Right hindlimb (tissue), 1 donor: ENCODE results near the gene CACTIN.
A peak's percentile ranks its signal among the peaks of the same experiment; 100 is the strongest.

Source experiments
- DNase-seq: peaks from one replicate; pipeline ENCODE4 v3.0.0-alpha.2; 2018

Gene CACTIN

DNA sequence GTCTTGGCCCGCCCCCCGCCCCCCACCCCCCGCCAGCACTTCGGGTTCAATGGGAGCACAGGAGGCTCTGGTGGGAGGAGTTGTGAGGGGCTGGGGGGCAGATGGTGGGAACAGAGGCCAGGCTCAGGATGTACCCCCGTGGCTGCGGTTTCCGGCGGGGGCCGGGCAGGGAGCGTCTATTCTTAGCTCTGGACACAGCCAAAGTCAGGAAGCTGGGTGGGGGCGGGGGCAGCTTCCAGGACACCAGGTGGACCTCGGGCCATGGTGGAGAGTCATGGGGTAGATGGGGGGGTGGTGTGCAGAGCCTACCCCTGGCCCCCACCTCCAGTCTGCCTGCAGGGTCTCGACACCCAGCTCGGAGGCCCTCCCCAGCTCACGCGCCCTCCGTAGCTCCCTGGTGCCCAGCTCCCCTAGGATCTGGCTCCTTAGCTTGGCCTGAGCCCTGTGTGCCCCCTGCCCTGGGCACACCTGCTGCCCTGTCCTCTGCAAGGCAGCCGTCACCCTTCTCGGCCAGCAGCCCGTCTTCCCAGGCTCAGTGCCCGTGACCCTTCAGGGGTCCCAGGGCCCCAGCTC, 17.8 kb downstream of the CACTIN start:
- peak; percentile 62 for DNase-seq

GRCh38 chr19:3608079-3608641, 18.4 kb downstream of the CACTIN start:
- no peak for DNase-seq

GRCh38 chr19:3607303-3608078, 19.1 kb downstream of the CACTIN start:
- peak; percentile 64 for DNase-seq

- DNase-seq: peak; percentile 77
Observed at GRCh38 chr19:3606690-3607289, 19.8 kb downstream of the CACTIN start, which contains the start of gene TBXA2R. TSS of gene TBXA2R (minus strand) at chr19:3606875. CDS start at chr19:3600634, 6,241 bp downstream.

DNA sequence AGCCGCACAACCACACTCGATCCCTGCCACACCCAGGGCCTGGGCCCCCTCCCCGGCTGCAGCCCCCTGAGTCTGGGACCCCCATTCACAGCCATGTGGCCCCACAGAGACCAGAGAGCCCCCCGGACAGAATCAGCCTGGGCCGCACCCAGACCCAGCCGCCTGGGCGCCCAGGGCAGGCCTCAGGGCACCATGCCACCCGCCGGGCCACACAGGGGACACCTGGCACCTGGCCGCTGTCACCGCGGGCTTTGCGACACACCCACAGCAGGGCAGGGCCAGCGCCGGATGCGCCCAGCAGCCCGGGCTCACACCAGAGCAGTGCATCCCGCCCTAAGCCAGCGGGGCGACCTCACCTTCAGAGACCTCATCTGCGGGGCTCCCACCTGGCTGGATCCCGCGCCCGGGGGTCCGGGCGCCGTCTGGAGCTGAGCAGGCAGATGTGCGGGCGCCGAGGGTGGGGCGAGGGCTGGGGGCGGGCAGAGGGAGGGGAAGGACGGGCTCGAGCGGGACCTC, 20.4 kb downstream of the CACTIN start:
- no peak for DNase-seq

DNA sequence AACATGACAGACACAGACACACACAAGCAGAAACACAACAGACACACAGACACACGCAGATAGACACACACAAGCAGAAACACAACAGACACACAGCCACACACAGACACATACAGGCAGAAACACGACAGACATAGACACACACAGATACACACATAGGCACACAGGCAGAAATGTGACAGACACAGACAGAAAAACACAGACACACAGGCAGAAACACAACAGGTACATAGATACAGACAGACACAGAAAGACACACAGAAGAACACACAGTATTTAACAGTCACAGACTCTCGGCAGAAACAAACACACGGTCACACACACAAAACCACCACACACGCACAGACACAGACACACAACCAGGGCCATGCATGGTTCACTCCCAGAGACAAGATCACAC, 20.8 kb downstream of the CACTIN start:
- no peak for DNase-seq

GRCh38 chr19:3605361-3605760, 21.2 kb downstream of the CACTIN start:
- no peak for DNase-seq

GRCh38 chr19:3604987-3605343, 21.6 kb downstream of the CACTIN start:
- no peak for DNase-seq

GRCh38 chr19:3604227-3604986, 22.2 kb downstream of the CACTIN start:
- no peak for DNase-seq

GRCh38 chr19:3603121-3603811, 23.3 kb downstream of the CACTIN start:
- no peak for DNase-seq

DNA sequence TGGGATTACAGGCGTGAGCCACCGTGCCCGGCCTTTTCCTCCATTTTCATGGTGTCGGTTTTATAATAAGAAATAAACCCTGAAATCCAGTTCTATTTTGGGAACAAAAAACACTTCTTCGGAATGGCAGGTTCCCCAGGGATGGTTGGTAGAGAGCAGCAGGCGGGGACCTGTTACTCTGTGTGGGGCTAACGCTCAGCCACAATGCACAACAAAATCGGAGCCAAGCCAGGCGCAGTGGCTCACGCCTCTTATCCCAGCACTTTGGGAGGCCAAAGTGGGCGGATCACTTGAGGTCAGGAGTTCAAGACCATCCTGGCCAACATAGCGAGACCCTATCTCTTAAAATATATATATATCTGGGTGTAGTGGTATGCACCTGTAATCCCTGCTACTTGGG, 25.6 kb downstream of the CACTIN start:
- DNase-seq: no peak

DNA sequence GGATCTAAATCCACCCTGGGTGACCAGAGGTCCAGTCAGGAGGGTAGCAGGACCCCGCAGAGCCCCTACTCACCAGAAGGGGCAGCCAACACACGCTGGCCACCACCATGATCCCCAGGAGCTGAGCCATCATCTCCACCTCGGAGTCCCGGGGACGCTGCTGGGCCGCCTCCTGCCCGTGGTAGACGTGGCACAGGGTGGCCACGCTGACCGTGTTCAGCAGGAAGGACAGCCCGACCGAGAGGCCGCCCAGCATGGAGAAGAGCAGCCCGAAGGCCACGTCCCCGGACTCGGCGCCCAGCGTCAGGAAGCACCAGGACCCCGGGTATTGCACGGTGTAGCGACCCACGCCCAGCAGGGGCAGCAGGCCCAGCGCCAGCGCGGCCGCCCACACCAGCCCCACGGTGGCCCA, 26.8 kb downstream of the CACTIN start:
- DNase-seq: no peak

DNA sequence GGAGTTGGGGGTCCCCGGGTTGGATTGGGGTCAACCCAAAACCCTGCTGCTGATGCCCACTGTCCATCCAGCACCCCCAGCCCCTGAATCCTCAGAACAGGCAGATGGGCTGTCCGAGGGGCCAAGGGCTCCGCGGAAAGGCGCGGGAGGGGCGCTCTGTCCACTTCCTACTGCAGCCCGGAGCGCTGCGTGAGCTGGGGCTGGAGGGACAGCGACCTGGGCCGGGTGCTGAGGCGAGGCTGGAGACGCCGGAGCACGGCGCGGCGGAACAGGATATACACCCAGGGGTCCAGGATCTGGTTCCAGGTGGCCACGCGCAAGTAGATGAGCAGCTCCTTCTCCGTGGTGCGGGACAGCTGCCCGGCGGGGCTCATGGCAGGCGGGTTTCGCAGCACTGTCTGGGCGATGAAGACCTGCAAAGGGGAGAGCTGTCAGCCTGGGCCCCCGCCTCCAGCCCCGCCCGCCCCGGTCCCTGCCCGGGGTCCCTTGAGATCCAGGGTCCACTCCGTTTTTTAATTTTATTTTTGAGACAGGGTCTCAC, 31.0 kb downstream of the CACTIN start:
- no peak for DNase-seq

DNA sequence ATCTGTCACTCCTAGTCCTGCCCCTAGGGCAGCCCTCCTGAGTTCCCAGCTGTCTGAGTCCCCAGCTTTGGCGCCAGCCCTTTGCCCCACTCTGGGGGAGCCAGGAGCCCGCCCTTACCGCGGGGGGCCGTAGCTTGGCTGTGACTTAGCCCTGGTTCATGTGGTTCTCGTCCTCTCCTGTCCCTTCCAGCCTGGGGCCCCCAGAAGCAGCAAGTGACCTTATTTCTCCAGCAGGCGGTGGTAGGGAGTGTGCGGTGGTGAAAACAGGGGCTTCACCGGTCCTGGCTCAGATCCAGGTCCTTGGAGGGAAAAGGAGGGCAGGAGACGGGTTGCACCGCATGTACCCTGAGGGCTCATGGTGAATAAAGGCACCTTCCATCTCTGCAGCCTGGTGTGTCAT, 33.4 kb downstream of the CACTIN start:
- no peak for DNase-seq

DNA sequence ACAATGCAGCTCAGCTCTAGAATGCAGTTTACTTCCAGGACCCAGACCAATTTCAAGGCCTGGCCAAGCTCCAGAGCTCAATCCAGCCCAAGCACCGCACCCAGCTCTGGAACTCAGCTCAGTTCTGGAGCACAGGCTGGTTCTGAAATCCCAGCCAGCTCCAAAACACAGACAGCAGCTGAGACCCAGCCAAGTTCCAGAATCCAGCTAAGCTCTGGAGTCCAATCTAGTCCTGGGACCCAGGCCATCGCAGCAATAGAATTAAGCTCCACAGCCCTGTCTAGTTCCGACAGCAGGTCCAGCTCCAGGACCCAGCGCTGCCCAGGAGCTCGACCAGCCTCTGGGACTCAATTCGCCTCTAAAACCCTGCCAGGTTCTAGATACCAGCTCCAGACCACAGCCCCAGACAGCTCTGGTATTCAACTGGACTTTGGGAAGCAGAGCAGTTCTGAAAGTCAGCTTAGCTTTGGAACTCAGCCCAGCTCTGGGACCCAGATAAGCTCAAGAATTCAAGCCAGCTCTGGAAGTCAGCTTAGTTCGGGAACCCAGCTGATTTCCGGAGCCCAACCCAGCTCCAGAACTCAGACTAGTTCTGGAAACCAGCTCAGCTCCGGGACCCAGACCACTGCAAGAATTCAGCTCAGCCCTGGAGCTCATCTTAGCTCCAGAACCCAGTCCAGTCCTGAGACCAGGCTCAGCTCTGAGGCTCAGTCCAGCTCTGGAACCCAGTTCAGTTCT, 34.5 kb downstream of the CACTIN start:
- DNase-seq: no peak

GRCh38 chr19:3590991-3591659, 35.5 kb downstream of the CACTIN start:
- no peak for DNase-seq

DNA sequence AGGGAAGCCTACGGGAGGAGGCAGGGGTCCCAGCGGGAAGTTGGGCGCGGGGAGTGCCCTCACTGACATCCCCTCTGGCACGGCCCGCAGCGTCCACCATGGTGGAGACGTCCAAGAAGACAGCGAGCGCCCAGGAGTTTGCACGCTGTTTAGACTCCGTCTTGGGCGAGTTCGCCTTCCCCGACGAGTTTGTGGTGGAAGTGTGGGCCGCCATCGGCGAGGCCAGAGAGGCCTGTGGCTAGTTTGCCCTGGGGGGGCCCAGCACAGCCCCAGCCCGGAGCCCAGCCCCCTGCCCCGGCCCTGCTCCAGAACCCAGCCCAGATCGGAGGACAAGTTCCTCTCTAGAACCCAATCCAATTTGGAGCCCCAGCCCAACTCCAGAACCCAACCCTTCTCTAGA, 36.6 kb downstream of the CACTIN start:
- no peak for DNase-seq

DNA sequence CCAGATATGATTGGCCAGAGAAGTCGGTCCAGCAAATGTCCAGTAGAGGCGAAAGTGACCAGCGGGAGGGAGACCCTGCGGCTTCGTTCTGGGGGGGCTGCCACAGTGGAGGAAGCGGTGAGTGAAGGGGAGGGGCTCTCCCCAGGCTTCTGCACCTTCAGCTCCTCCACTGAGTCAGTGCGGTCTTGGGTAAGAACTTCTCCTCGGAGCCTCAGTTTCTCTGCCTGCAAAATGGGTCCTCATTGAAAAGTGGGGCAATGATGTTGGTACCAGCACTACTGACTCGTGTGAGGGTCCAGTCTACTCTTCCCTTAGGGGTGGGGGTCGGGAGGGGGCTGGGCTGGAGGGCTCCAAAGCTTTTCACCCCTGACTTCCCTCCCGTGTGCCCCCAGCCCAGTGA, 37.2 kb downstream of the CACTIN start:
- DNase-seq: no peak

DNA sequence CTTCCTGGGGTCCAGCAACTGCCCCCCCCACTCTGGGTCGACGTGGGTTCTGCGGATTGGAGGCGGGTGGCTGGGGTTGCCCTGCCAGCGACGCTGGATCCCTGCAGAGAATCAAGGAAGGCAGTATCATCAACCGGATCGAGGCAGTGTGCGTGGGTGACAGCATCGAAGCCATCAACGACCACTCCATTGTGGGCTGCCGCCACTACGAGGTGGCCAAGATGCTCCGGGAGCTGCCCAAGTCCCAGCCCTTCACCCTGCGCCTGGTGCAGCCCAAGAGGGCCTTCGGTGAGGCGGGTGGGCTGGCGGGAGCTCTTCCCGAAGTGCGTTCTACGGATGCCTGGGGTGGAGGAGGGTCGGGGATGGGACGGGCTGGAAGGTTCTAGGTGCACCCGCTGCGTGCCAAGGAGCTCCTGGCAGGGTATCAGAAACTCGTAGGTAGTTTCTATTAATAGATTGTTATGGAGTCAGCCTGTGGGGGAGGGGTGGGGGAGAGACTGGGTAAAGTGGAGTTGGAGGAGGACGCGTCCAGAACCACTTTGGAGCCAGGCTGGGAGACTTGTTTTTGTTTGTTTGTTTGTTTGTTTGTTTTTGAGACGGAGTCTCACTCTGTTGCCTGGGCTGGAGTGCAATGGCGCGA, 39.8 kb downstream of the CACTIN start:
- DNase-seq: no peak

- DNase-seq: no peak
Observed at GRCh38 chr19:3586127-3586626, 40.4 kb downstream of the CACTIN start.
